GM10266 (cell line): ENCODE results near the gene DECR2.
A peak's percentile ranks its signal among the peaks of the same experiment; 100 is the strongest.

Source experiments
- DNase-seq: peaks from one replicate; pipeline ENCODE4 v3.0.0; 2012; ENCODE audit errors: extremely low spot score
- CTCF ChIP-seq: IDR thresholded peaks from 2 replicates; pipeline ENCODE4 v1.5.1; 2012; ENCODE audit warnings: mild to moderate bottlenecking, low read depth; ENCODE audit not compliant: control insufficient read depth, insufficient read depth; ENCODE audit errors: missing control alignments

Gene DECR2

GRCh38 chr16:426115-426905 is 24.6 kb downstream of the DECR2 start:
- no peak for TF ChIP-seq CTCF
- peak; percentile 62 for DNase-seq

GRCh38 chr16:426906-427249 is 25.2 kb downstream of the DECR2 start:
- no peak for DNase-seq
- no peak for TF ChIP-seq CTCF

- no peak for TF ChIP-seq CTCF
- no peak for DNase-seq
Observed at GRCh38 chr16:427250-427649, 25.6 kb downstream of the DECR2 start.

- DNase-seq, result no peak
- TF ChIP-seq CTCF, result no peak
Observed at GRCh38 chr16:430904-431303, 29.2 kb downstream of the DECR2 start.

GRCh38 chr16:440627-441026 is 38.9 kb downstream of the DECR2 start:
- no peak for DNase-seq
- no peak for TF ChIP-seq CTCF

GRCh38 chr16:441447-441846 is 39.8 kb downstream of the DECR2 start:
- peak; percentile 5 for DNase-seq
- TF ChIP-seq CTCF, result no peak

- DNase-seq, result peak; percentile 5
- no peak for TF ChIP-seq CTCF
Observed at GRCh38 chr16:442976-443375, 41.3 kb downstream of the DECR2 start.
